ENCODE results near the gene FARP1.
"Not testable (repeated sequence)": the region's sequence is repeated elsewhere in the genome, so short reads cannot be mapped to it uniquely, and the experiment has no call there.

DNA sequence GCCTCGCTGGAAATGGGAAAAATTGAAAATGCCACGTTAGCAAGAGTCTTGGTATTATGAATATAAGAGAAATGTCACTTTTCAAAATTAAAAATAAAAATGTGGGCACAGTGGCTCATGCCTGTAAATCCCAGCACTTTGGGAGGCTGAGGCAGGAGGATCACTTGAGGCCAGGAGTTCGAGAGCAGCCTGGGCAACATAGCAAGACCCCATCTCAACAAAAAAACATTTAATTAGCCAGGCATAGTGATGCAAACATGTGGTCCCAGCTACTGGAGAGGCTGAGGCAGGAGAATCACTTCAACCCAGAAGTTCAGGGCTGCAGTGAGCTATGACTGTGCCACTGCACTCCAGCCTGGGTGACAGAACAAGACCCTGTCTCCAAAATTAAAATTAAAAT lies 270.4 kb downstream of the FARP1 start:
- TF ChIP-seq, protein P1, sequence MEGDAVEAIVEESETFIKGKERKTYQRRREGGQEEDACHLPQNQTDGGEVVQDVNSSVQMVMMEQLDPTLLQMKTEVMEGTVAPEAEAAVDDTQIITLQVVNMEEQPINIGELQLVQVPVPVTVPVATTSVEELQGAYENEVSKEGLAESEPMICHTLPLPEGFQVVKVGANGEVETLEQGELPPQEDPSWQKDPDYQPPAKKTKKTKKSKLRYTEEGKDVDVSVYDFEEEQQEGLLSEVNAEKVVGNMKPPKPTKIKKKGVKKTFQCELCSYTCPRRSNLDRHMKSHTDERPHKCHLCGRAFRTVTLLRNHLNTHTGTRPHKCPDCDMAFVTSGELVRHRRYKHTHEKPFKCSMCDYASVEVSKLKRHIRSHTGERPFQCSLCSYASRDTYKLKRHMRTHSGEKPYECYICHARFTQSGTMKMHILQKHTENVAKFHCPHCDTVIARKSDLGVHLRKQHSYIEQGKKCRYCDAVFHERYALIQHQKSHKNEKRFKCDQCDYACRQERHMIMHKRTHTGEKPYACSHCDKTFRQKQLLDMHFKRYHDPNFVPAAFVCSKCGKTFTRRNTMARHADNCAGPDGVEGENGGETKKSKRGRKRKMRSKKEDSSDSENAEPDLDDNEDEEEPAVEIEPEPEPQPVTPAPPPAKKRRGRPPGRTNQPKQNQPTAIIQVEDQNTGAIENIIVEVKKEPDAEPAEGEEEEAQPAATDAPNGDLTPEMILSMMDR (conservative IDR thresholded peaks at IDR 0.05), result not testable (repeated sequence)
- not testable (repeated sequence) for TF ChIP-seq ZFX (IDR thresholded peaks at IDR 0.05)

Data from C4-2B (cell line).